OCI-LY1 (cell line): ENCODE measurements around the gene CHRNA9.

Experiments
- H2AFZ ChIP-seq: fragments of 200-600 bp; sonication (generic), shearing (Covaris generic); 2 replicates; pipeline ENCODE4 v1.6.0; 2014; ENCODE audit warnings: antibody characterized with exemption, mild to moderate bottlenecking, low read length
- H3F3A ChIP-seq: fragments of 200-600 bp; sonication (generic), shearing (Covaris generic); 2 replicates; pipeline ENCODE4 v1.6.0; 2014; ENCODE audit warnings: mild to moderate bottlenecking, antibody characterized with exemption, low read length, moderate library complexity; ENCODE audit not compliant: insufficient read depth
- H3K27ac ChIP-seq: fragments of 200-600 bp; sonication (generic); 2 replicates; pipeline ENCODE4 v1.5.1; 2014; ENCODE audit warnings: low read length, mixed run types, mild to moderate bottlenecking, low read depth; ENCODE audit not compliant: poor library complexity, severe bottlenecking
- H3K27me3 ChIP-seq: fragments of 200-600 bp; sonication (generic); 2 replicates; pipeline ENCODE4 v1.6.0; 2014; ENCODE audit warnings: antibody characterized with exemption, mild to moderate bottlenecking, low read length, moderate library complexity; ENCODE audit not compliant: insufficient read depth
- H3K36me3 ChIP-seq: fragments of 200-600 bp; sonication (generic); 2 replicates; pipeline ENCODE4 v1.6.1; 2014; ENCODE audit warnings: mild to moderate bottlenecking, antibody characterized with exemption, low read length, moderate library complexity, mixed read lengths; ENCODE audit not compliant: insufficient read depth
- H3K4me1 ChIP-seq: fragments of 200-600 bp; sonication (generic); 2 replicates; pipeline ENCODE4 v1.5.1; 2014; ENCODE audit warnings: mild to moderate bottlenecking, low read length, moderate library complexity; ENCODE audit not compliant: insufficient read depth, severe bottlenecking
- H3K4me2 ChIP-seq: fragments of 200-600 bp; sonication (generic), shearing (Covaris generic); 2 replicates; pipeline ENCODE4 v1.6.1; 2014; ENCODE audit warnings: low read length
- H3K4me3 ChIP-seq: fragments of 200-600 bp; sonication (generic); 2 replicates; pipeline ENCODE4 v1.5.1; 2014; ENCODE audit warnings: low read length, low read depth, mild to moderate bottlenecking, mixed read lengths; ENCODE audit not compliant: poor library complexity, severe bottlenecking
- H3K79me2 ChIP-seq: fragments of 200-600 bp; shearing (Covaris generic); 2 replicates; pipeline ENCODE4 v1.6.1; 2016; ENCODE audit warnings: mixed run types, low read length, mixed read lengths; ENCODE audit not compliant: insufficient read depth
- H3K9ac ChIP-seq: fragments of 200-600 bp; sonication (generic), shearing (Covaris generic); 2 replicates; pipeline ENCODE4 v1.6.1; 2014; ENCODE audit warnings: mild to moderate bottlenecking, low read length, mixed read lengths
- H3K9me2 ChIP-seq: fragments of 200-600 bp; sonication (generic), shearing (Covaris generic); 2 replicates; pipeline ENCODE4 v1.6.1; 2014; ENCODE audit warnings: low read depth, mild to moderate bottlenecking, low read length, mixed read lengths
- H3K9me3 ChIP-seq: fragments of 200-600 bp; shearing (Covaris generic); 2 replicates; pipeline ENCODE4 v1.6.1; 2014; ENCODE audit warnings: low read length, mixed read lengths
- H4K20me1 ChIP-seq: fragments of 200-600 bp; sonication (generic), shearing (Covaris generic); 2 replicates; pipeline ENCODE4 v1.6.0; 2016; ENCODE audit warnings: mild to moderate bottlenecking, low read length; ENCODE audit not compliant: insufficient read depth
- CTCF ChIP-seq: fragments of 200-600 bp; sonication (generic), shearing (Covaris generic); IDR thresholded peaks from 2 replicates; pipeline ENCODE4 v1.5.1; 2017; ENCODE audit warnings: mild to moderate bottlenecking, antibody characterized with exemption, low read length, moderate library complexity, mixed read lengths
- EZH2 ChIP-seq: fragments of 200-600 bp; sonication (generic), shearing (Covaris generic); IDR thresholded peaks from 2 replicates; pipeline ENCODE4 v1.8.0; 2017; ENCODE audit warnings: borderline replicate concordance, mixed run types, mild to moderate bottlenecking, antibody characterized with exemption, low read length, moderate library complexity, mixed read lengths

CHRNA9 gene

DNA sequence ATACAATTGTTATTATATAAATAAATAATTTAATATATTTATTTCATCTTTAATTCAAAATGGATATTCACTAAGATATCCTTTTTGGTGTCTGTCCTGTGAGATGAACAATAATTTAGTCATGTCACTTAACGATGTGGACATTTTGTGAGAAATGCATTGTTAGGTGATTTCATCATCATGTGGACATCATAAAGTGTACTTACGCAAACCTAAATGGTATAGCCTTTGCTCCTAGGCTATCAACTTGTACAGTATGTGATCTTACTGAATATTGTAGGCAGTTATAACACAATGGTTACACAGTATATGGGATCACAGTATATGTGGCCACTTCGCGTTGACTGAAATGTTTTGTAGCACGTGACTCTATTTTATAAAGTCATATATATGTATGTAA is 20.2 kb upstream of the CHRNA9 start:
- H3K4me2 ChIP-seq: no peak overlapping the region
- H3K9me3 ChIP-seq: no peaks in the 10 kb centered on the region
- H2AFZ ChIP-seq: no peak overlapping the region
- peaks cover 64% of the 10 kb centered on the region for H3K4me1 ChIP-seq
- H3K9ac ChIP-seq: no peak overlapping the region
- H3K79me2 ChIP-seq: no peaks in the 10 kb centered on the region
- H3K27me3 ChIP-seq: no peaks in the 10 kb centered on the region
- no peaks in the 10 kb centered on the region for H3K36me3 ChIP-seq
- H3F3A ChIP-seq: no peaks in the 10 kb centered on the region
- peak overlapping the region; percentile 26 for H3K27ac ChIP-seq
- no peaks in the 10 kb centered on the region for H3K9me2 ChIP-seq
- TF ChIP-seq EZH2 (no peak), CTCF (no peak)
- H3K4me3 ChIP-seq: no peak overlapping the region
- no peaks in the 10 kb centered on the region for H4K20me1 ChIP-seq

- peak overlapping the region; percentile 62 for H3K9ac ChIP-seq
- no peaks in the 10 kb centered on the region for H3K36me3 ChIP-seq
- H4K20me1 ChIP-seq: no peaks in the 10 kb centered on the region
- H3K4me2 ChIP-seq: peak overlapping the region; percentile 74
- H3K9me3 ChIP-seq: no peaks in the 10 kb centered on the region
- H3K27ac ChIP-seq: peak overlapping the region; percentile 87
- H3K4me1 ChIP-seq: peaks cover 57% of the 10 kb centered on the region
- no peak overlapping the region; the same call in 1 of the 2 replicates for H2AFZ ChIP-seq
- H3F3A ChIP-seq: no peaks in the 10 kb centered on the region
- H3K9me2 ChIP-seq: no peaks in the 10 kb centered on the region
- H3K27me3 ChIP-seq: no peaks in the 10 kb centered on the region
- TF ChIP-seq EZH2 (no peak), CTCF (no peak)
- peak overlapping the region; percentile 46 for H3K4me3 ChIP-seq
- no peaks in the 10 kb centered on the region for H3K79me2 ChIP-seq
Measured at GRCh38 chr4:40316333-40316781, 18.8 kb upstream of the CHRNA9 start.

DNA sequence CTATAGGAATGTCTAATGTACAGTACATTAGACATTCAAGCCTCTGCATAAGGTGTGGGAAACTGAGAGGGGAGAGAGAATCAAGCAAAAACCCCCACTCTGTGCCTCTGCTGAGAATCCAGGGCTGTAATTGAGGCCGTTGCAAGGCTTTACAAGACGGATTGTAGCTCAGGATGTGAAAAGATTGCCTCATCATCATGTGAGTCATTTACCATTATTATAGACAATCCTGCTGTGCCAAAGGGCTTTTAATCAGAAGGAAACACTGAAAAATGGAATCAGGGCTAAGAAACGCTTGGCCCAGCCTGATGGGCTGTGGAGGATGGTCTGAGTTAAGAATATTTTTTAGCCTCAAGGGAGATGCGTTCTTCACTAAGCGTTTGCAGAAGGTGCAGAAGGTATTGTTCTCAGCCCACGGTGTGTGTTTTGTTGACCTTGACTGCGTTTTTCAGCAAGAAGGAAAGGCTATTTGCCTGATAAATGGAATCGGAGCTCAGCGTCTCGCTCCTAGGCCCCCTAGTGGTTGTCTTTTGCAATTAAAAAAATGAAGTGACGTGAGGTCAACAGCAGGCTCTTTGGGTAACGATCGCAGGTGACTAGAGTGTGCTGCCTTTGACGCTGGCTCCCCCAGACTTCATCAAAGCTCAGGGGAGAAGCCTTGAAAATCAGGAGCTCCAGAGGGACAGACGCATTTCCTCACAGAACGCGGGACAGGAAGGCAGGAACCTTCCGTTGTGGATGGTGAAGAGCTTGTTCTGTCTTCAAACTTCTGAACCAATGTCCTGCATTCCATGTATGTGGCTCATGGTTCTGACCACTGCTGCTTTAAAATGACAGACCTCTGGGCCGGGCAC is 18.1 kb upstream of the CHRNA9 start:
- Histone ChIP-seq H2AFZ (peak overlapping the region; percentile 45), H3K9me3 (no peaks in the 10 kb centered on the region), H3K36me3 (no peaks in the 10 kb centered on the region), H4K20me1 (no peaks in the 10 kb centered on the region), H3K27ac (peak overlapping the region; percentile 87), H3K9ac (peak overlapping the region; percentile 62), H3K4me3 (peak overlapping the region; percentile 46), H3K27me3 (no peaks in the 10 kb centered on the region), H3K4me2 (peak overlapping the region; percentile 74), H3K79me2 (no peaks in the 10 kb centered on the region), H3F3A (no peaks in the 10 kb centered on the region), H3K9me2 (no peaks in the 10 kb centered on the region), H3K4me1 (peaks cover 57% of the 10 kb centered on the region)
- TF ChIP-seq CTCF (peak; percentile 84), EZH2 (no peak)
